HuH-7 (cell line): ENCODE data around the gene CEMIP.

ENCODE experiments used
- DNase-seq: peaks from one replicate; pipeline ENCODE4 v3.0.0; 2011; ENCODE audit warnings: low spot score

CEMIP gene

GRCh38 chr15:80849308-80849707, 70.1 kb downstream of the CEMIP start:
- no peak for DNase-seq

DNA sequence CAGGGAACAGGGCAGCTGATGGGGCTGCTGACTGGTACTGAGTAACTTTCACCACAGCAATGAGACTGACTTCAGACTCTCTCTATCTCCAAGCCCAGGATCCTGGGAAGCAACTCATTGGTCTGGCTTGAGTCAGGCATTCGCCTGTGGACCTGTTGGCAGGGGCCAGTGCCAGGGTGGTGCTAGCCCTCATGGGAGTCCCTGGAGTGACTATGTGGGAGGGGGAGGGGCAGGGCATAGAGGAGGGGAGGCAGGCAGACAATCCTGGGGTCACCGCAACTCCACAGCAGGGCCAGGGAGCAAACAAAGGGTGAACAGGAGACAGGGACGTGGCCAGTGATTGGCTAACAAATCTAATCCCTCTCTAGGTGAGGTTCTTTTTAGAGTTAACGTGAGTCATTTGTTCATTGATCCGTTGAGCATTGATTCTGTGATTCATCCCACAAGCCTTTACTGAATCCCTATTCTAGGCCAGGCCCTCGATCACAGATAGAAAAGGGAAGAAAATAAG, 71.8 kb downstream of the CEMIP start:
- no peak for DNase-seq

- DNase-seq, result no peak
Observed at GRCh38 chr15:80852676-80853075, 73.5 kb downstream of the CEMIP start.

GRCh38 chr15:80854104-80854503, 74.9 kb downstream of the CEMIP start:
- DNase-seq, result no peak

GRCh38 chr15:80855206-80855605, 76.0 kb downstream of the CEMIP start:
- DNase-seq, result no peak

DNA sequence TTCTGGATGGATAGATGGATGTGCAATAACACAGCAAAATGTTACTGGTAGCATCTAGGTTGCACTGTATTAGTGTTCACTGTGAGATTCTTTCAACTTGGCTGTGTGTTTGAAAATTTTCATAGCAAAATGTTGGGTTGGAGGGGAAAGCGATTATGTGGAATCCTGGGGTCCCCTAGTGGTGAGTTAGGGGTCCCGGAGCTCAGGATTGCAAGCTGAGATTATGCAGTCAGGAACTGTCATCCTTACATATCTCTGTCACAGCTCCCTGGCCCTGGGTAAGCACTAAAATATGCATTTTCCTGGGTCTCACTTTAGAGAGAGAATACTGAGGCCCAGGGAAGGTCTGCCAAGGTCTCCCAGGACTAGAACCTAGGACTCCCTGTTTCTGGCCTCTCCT, 77.2 kb downstream of the CEMIP start:
- DNase-seq, result no peak

GRCh38 chr15:80856809-80857377, 77.7 kb downstream of the CEMIP start:
- DNase-seq, result no peak

GRCh38 chr15:80861731-80862170, 82.6 kb downstream of the CEMIP start:
- no peak for DNase-seq

- no peak for DNase-seq
Observed at GRCh38 chr15:80864666-80865065, 85.5 kb downstream of the CEMIP start.

GRCh38 chr15:80866936-80867335, 87.8 kb downstream of the CEMIP start:
- no peak for DNase-seq

- no peak for DNase-seq
Observed at GRCh38 chr15:80870366-80870765, 91.2 kb downstream of the CEMIP start.

DNA sequence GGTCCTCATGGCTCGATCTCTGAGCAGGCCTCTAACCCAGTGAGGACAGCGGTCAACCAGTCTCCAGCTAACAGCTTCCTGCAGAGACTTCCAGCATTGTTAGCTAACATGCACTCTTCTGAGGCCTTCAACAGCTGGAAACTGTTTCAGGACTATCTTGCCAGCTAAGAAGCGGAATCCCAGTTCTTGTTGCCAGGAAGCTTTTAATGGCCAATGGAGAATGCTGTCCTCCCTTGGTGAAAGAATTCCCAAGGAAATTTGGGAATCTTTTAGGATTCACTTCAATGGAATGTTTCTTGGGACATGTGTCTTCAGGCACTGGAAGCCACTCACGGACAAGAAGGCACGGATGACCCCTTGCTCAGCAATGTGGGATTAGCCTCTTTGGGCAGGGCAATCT, 91.7 kb downstream of the CEMIP start:
- DNase-seq, result no peak

GRCh38 chr15:80871858-80872257, 92.7 kb downstream of the CEMIP start:
- no peak for DNase-seq

DNA sequence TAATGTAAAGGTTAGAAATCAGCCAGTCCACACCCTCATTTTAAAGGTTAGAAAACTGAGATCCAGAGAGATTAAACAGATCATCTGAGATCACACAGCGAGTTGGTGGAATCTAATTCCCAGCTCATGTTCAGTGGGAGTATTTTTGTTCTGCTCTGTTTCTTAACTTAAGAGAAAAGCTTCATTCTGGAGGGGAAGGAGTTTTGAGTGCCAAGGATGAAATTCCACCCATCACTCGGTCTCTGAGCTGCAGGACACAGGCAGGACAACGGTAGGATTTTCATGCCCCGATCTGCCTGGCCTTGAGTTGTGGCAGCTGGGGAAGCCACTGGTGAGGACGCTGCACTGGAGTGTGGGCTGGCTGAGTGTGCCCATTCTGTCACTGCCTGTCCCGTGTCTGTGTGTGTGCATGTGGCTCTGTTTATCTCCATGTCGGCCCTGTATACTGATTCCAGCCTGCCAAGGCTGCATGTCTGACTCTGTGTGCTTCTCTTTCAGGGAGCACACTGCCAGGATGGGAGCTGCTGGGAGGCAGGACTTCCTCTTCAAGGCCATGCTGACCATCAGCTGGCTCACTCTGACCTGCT, 94.3 kb downstream of the CEMIP start:
- DNase-seq, result no peak

- no peak for DNase-seq
Observed at GRCh38 chr15:80875568-80876347, 96.6 kb downstream of the CEMIP start.

GRCh38 chr15:80876348-80876674, 97.1 kb downstream of the CEMIP start:
- no peak for DNase-seq

- DNase-seq, result no peak
Observed at GRCh38 chr15:80878242-80878866, 99.2 kb downstream of the CEMIP start.

DNA sequence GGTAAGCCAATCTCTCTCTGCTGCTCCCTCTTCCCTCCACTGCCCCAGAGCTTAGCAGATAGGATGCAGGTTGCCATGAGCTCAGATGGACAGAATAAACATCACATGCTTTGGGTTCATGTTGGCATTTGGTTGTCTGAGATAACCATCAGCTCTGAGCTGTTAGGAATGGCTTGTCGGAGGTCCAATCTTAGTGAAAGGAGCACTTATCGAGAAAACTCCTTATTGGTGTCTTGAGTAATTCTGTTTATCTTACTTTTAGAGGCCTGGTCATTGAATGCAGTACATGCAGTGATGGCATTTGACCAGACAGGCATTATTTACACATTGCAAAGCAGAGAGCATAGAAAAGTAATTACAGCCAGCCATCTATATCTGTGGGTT, 99.7 kb downstream of the CEMIP start:
- DNase-seq, result no peak

DNA sequence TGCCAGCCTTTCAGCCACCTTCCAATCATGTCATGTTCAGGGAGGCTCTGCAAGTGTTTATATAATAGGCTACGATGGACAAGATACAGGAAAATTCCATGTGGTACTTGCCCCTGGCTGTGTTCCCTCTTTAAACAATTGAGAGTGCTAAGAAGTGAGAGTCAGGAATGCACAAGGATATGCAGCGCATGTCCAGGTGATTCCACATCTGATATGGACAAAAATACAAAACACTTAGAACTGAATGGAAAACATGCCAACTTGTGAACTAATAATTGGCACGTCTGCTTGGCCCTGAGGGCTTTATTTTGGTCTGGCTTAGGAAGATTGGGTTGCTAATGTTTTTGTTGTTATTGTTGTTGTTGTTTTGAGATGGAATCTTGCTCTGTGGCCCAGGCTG, 100.9 kb downstream of the CEMIP start:
- no peak for DNase-seq

DNA sequence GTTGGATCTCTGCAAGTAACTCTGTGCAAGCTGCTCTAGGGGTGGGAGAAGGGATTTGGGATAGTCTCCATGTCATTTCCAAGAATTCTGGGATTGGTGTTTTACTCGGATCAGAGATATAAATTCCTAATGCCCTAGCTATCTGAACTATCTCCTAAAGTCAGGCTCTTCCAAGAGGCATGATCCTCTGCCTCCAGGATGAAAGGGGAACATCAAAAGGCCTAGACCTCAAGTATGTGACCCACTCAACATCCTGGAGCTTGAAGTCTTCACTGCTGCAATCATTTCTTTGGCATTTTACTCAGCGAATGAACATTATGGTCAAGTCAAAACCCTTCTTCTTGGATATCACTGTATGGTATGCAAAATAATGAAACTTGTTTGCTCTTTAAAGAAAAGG, 104.5 kb downstream of the CEMIP start:
- DNase-seq, result no peak

GRCh38 chr15:80885016-80885579, 105.9 kb downstream of the CEMIP start:
- DNase-seq, result no peak

DNA sequence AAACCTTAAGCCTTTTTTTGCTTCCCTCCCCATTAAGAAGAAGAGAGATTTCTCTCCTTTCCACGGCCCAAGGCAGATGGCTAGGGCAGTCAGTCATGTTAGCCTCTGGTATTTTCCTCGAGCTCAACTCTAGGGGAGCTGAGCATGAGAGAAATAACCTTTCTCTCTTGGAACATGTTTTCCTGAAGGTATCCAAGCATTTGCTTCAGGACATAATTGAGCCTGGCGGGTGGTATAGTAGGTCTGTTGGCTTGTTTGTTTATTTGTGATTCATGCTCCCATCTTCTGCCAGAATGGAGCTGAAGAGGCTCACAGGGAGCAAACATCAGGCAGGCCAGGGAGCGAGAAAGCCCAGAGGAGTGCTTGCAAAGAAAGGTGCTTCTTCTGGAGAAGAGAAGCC, 108.0 kb downstream of the CEMIP start:
- no peak for DNase-seq

GRCh38 chr15:80888846-80889245, 109.7 kb downstream of the CEMIP start:
- DNase-seq, result no peak
